GM12801 (cell line): ENCODE data around the gene ATP5F1B.

Source experiments
- CTCF ChIP-seq: IDR thresholded peaks from one replicate; pipeline ENCODE4 v1.5.1; 2011; ENCODE audit warnings: control low read depth; ENCODE audit not compliant: insufficient read length; ENCODE audit errors: extremely low read depth

ATP5F1B gene

GRCh38 chr12:56599797-56600196, 46.0 kb downstream of the ATP5F1B start:
- TF ChIP-seq CTCF: no peak

- TF ChIP-seq CTCF: no peak
Measured at GRCh38 chr12:56599041-56599440, 46.7 kb downstream of the ATP5F1B start.

- no peak for TF ChIP-seq CTCF
Measured at GRCh38 chr12:56596815-56597214, 49.0 kb downstream of the ATP5F1B start.

- TF ChIP-seq CTCF: peak; percentile 28
Measured at GRCh38 chr12:56593909-56594621, 51.7 kb downstream of the ATP5F1B start.

- no peak for TF ChIP-seq CTCF
Measured at GRCh38 chr12:56591961-56592360, 53.8 kb downstream of the ATP5F1B start.

- no peak for TF ChIP-seq CTCF
Measured at GRCh38 chr12:56591126-56591525, 54.7 kb downstream of the ATP5F1B start.

- TF ChIP-seq CTCF: no peak
Measured at GRCh38 chr12:56590237-56590830, 55.5 kb downstream of the ATP5F1B start.
